Sigmoid colon (tissue), 4 donors: Measurements from ENCODE around the gene NKPD1.

Experiments
- EP300 ChIP-seq, 4 donors: sonication (generic); formaldehyde crosslinking; IDR thresholded peaks; one replicate each; pipeline ENCODE4 v1.6.1; 2017; ENCODE audit warnings: antibody characterized with exemption in 4 of 4
- POLR2A ChIP-seq, 2 donors: fragments of 450-650 bp; IDR thresholded peaks; one replicate each; pipeline ENCODE4 v1.6.1; 2016; ENCODE audit warnings: antibody characterized with exemption in 2 of 2, mild to moderate bottlenecking in 2 of 2, moderate library complexity in 2 of 2

GRCh38 chr19:45122832-45123231 is 38.0 kb downstream of the NKPD1 start:
- TF ChIP-seq POLR2A (IDR thresholded peaks at IDR 0.05) (no peak), EP300 (IDR thresholded peaks at IDR 0.05) (no peak)
